Lung (tissue), 12 donors: ENCODE results near the gene GUCY2D. TPM values are rescaled to one million over a fixed set of nuclear protein-coding genes. Genes with fewer than 3 reads are reported as not detected.

Experiments
- ATAC-seq: fragments of 200-7000 bp; cut with Tn5 transposase; one replicate; pipeline ENCODE4 v1.9.1; 2020; ENCODE audit warnings: moderate number of reproducible peaks; ENCODE audit not compliant: insufficient read depth, low FRiP score
- DNase-seq, 3 donors: peaks; one replicate each; pipeline ENCODE4 v3.0.0-alpha.2; 2013 to 2017
- H3K27ac ChIP-seq, 2 donors: one replicate each; pipeline ENCODE4 v1.5.1; 2013; ENCODE audit warnings: mild to moderate bottlenecking in 2 of 2, moderate library complexity in 2 of 2, control low read depth in 1 of 2, inconsistent platforms in 1 of 2, low read depth in 1 of 2, low read length in 1 of 2
- H3K27me3 ChIP-seq, 3 donors: one replicate each; pipeline ENCODE4 v1.5.1; 2013; ENCODE audit warnings: low read length in 2 of 3; ENCODE audit not compliant: control insufficient read depth in 3 of 3, insufficient read depth in 3 of 3
- H3K36me3 ChIP-seq, 4 donors: one replicate each; pipeline ENCODE4 v1.5.1; 2013; ENCODE audit warnings: low read length in 4 of 4, mild to moderate bottlenecking in 1 of 4, moderate library complexity in 1 of 4; ENCODE audit not compliant: control insufficient read depth in 4 of 4, insufficient read depth in 4 of 4
- H3K4me1 ChIP-seq, 5 donors: one replicate each; pipeline ENCODE4 v1.5.1; 2013; ENCODE audit warnings: low read length in 5 of 5, mild to moderate bottlenecking in 2 of 5, moderate library complexity in 1 of 5; ENCODE audit not compliant: control insufficient read depth in 5 of 5, insufficient read depth in 5 of 5
- H3K4me3 ChIP-seq: one replicate; pipeline ENCODE4 v1.5.1; 2013; ENCODE audit warnings: mild to moderate bottlenecking, control low read depth, moderate library complexity
- H3K9ac ChIP-seq, 2 donors: one replicate each; pipeline ENCODE4 v1.5.1; 2013; ENCODE audit warnings: low read length in 2 of 2, control low read depth in 1 of 2; ENCODE audit not compliant: insufficient read depth in 1 of 2
- H3K9me3 ChIP-seq, 4 donors: one replicate each; pipeline ENCODE4 v1.5.1; 2013; ENCODE audit warnings: low read length in 3 of 4, mild to moderate bottlenecking in 1 of 4, moderate library complexity in 1 of 4; ENCODE audit not compliant: control insufficient read depth in 4 of 4, insufficient read depth in 3 of 4
- CTCF ChIP-seq: IDR thresholded peaks from 2 replicates; pipeline ENCODE4 v1.5.1; 2012; ENCODE audit warnings: mild to moderate bottlenecking; ENCODE audit errors: control extremely low read depth, extremely low read depth
- WGBS, 2 donors: extraction: QIAGEN DNeasy Blood & Tissue Kit; methylation state at CpG; one replicate each; pipeline ENCODE4 v1.1.7; 2013; 5-methylcytosine and 5-hydroxymethylcytosine counted together
- polyA plus RNA-seq, 2 donors: library from polyadenylated mRNA; stranded (reverse); fragments of 200-250 nt; gene quantifications; one replicate each; pipeline ENCODE4 v1.2.1, GENCODE V29; 2013
- total RNA-seq, 2 donors: library from RNA; depleted of rRNA in 1 of 2; stranded (reverse); fragments of >200 nt in 1 of 2; gene quantifications; one replicate each; pipeline ENCODE4 v1.2.1, GENCODE V29; 2014 to 2021
- donor health status: control.
- donor health status: control.
- donor health status: Bipolar disorder and iron deficiency.
- donor health status: healthy.
- donor health status: DM: yes; HTN: yes; CAD: no.

Gene GUCY2D
- total and polyA plus RNA-seq, 4 donors = 0.20 to 1.8 (median 0.39) TPM

DNA sequence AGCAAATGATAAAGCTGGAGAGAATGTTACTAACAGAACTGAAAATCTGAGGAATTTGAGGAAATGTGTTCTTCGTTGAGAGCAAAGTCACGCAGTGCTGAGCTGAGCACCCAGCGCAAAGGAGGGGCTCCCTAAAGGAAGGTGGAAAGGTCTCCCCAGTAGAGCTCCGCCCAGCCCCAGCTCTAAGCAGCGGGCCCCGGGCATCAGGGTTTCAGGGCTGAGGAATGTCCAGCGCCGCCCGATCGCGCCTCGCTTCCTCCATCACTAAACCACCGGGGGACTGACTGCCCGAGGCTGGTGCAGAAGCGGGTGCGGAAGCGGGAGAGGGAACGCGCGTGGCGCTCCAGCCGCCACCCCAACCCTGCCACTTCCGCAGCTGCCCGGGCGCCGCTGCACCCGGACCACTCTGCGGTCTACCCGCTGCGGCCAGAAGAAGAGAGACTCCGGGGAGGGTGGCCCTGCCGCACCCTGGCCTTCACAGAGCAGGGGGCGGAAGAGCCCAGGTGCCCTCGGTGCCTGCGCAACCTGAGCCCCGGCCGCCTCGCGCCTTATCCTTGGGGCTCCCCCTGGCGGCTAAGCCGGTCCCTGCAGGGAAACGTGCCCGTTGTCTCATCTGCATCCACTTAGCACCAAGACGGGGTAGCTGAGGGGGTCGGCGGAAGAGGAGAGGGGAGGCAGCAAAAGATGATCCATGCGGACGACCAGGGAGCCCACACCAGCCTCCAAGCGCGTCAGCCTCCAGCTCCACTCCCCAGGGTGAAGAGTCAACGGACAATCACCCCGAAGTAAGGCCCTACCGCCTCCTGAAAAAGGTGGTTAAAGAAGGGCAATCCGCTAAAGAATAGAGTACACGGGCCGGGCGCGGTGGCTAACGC lies 12.4 kb upstream of the GUCY2D start:
- Histone ChIP-seq H3K9ac (peak overlapping the region in 1 of 2 donors; percentile 13), H3K4me1 (peaks cover 0 to 5% (median 0%) of the 10 kb centered on the region in 5 donors), H3K4me3 (peak overlapping the region; percentile 52), H3K9me3 (no peaks in the 10 kb centered on the region), H3K27me3 (peaks cover 0 to 3% (median 2%) of the 10 kb centered on the region in 3 donors), H3K27ac (peak overlapping the region in 1 of 2 donors; percentile 78), H3K36me3 (no peaks in the 10 kb centered on the region)
- DNase-seq (peak; percentile 74 to 82 (median 77)), ATAC-seq (peak; percentile 91)
- WGBS, 2 donors = 2% methylated on average over 59 of the region's 59 CpGs
- TF ChIP-seq CTCF = peak; percentile 88

DNA sequence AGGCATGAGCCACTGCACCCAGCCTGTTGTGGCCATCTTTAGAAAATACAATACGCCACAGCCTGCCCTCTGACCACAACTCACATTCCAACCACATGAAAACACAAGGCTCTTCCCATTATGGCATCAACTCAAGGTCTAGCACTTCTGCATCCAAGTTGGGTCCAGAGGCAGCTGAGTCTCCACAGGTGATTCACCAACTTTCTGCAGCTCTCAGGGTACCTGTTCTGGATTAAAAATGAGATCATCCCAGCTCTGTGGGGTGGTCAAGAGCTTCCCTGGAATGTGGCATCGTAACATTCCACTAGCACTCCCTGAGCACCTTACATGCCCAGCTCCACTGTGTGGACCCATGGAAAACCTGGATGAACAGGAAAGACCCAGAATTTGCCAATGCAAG lies 9.9 kb upstream of the GUCY2D start:
- peaks cover 0 to 5% (median 0%) of the 10 kb centered on the region in 5 donors for H3K4me1 ChIP-seq
- TF ChIP-seq CTCF = no peak
- H3K9me3 ChIP-seq = no peaks in the 10 kb centered on the region
- no peak for ATAC-seq
- H3K9ac ChIP-seq = no peak overlapping the region
- H3K4me3 ChIP-seq = no peak overlapping the region
- H3K27ac ChIP-seq = no peak overlapping the region
- peaks cover 0 to 9% (median 3%) of the 10 kb centered on the region in 3 donors for H3K27me3 ChIP-seq
- 69 to 81% methylated on average over 2 of the region's 2 CpGs for WGBS, 2 donors
- no peak for DNase-seq
- no peaks in the 10 kb centered on the region for H3K36me3 ChIP-seq

DNA sequence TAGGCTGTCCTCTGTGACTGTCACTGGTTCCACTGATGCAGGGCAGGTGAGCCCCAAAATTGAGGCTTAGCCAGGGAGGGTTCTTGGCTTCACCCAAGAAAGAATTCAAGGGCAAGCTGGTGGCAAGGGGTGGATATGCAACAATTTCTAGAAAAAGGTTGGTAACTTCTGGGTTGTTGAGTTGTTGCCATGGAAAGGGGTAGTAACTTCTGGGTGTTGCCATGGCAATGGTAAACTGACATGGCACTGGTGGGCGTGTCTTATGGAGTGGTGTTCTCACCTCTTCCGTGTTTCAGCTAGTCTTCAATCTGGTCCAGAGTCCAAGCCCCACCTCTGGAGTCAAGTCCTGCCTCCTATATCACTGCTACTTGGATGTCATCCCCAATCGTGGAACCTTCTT lies 9.5 kb upstream of the GUCY2D start:
- DNase-seq (no peak), ATAC-seq (no peak)
- H3K9ac ChIP-seq = no peak overlapping the region
- 73 to 80% methylated on average over 3 of the region's 3 CpGs for WGBS, 2 donors
- TF ChIP-seq CTCF = no peak
- H3K27ac ChIP-seq = no peak overlapping the region
- H3K4me1 ChIP-seq = peaks cover 0 to 5% (median 0%) of the 10 kb centered on the region in 5 donors
- no peaks in the 10 kb centered on the region for H3K36me3 ChIP-seq
- no peak overlapping the region for H3K4me3 ChIP-seq
- no peaks in the 10 kb centered on the region for H3K9me3 ChIP-seq
- H3K27me3 ChIP-seq = peaks cover 0 to 9% (median 3%) of the 10 kb centered on the region in 3 donors
